Stimulated activated CD4-positive, alpha-beta T cell treated with anti-CD3 and anti-CD28 coated beads, Interleukin-12 subunit alpha, Interleukin-12 subunit beta, amount 100 ng/mL, for 4 hours (primary cell): ENCODE data around the gene NTPCR.
"Not testable (repeated sequence)": the region's sequence is repeated elsewhere in the genome, so short reads cannot be mapped to it uniquely, and the experiment has no call there.

Source experiments
- DNase-seq: peaks from one replicate; pipeline ENCODE4 v3.0.0-alpha.2; 2020

Gene NTPCR

DNA sequence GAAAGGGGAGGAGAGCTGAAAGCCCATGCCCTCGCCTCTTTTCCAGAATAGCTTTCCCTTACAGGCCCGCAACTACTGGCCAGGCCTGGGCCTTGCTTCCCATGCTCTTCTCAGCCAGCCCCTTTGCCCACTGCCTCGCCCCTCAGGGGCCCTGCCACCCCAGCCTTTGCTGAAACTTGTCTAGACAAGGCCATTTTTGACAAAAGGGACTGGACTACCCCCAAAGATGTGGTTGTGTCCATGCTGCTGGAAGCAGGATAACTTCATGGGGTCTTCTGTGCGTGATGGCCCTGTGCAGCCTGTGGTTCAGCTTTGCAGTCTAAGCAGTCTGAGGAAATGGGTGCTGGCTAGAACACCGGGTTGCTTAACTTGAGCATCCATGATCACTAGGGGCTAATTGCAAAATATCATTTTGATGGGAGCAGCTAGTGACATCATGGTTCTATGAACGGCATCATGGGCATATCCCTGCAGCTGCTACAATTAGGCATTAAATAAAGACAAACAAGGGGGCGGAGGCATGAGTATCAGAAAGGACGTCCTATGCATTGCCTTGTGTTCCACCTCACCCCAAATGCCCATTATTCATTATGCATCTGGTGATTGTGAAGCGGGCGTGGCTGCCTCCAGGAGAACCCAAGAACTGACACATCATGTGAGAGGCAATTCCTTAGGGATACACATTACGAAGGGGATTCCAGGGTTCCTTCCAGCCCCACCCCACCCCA lies 36.8 kb downstream of the NTPCR start:
- DNase-seq: no peak

DNA sequence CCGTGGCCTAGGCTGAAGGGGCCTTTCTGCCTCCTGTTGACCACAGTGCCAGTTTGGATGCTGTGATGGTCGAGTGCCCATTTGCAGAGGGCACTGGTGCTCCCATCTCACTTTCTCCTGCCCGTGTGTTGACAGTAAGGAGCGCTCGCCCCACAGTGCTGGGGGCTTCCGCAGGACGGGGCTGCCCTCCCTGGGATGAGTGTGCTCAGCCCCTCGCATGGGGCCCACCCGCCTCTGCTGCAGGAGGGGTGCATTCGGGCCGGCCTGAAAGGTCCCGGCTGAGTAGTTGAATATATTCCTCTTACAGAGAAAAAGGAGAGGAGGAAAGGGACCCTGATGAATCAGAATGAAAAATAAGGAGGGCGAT lies 37.3 kb downstream of the NTPCR start:
- DNase-seq: no peak

DNA sequence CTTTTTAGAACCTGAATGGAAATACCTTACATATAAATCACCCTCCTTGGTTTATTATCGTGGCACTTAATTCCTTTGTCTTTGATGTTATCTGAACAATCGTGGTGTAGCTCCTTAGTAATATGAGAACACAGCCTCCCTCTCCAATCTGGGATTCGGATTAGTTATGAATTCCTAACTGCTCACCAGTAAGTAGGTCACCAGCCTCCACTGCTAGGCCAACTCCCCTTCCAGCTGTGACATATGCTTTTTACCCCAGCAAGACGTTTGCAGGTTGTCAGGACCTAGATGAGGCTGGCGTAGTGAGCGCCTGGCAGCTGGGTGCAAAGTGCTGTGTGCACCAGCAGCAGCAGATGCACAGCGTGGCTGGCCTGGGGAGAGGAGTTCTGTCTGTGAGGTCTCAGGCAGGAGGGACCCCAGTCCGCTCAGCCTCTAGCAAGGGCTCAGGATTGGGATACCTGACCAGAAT lies 38.2 kb downstream of the NTPCR start:
- no peak for DNase-seq

DNA sequence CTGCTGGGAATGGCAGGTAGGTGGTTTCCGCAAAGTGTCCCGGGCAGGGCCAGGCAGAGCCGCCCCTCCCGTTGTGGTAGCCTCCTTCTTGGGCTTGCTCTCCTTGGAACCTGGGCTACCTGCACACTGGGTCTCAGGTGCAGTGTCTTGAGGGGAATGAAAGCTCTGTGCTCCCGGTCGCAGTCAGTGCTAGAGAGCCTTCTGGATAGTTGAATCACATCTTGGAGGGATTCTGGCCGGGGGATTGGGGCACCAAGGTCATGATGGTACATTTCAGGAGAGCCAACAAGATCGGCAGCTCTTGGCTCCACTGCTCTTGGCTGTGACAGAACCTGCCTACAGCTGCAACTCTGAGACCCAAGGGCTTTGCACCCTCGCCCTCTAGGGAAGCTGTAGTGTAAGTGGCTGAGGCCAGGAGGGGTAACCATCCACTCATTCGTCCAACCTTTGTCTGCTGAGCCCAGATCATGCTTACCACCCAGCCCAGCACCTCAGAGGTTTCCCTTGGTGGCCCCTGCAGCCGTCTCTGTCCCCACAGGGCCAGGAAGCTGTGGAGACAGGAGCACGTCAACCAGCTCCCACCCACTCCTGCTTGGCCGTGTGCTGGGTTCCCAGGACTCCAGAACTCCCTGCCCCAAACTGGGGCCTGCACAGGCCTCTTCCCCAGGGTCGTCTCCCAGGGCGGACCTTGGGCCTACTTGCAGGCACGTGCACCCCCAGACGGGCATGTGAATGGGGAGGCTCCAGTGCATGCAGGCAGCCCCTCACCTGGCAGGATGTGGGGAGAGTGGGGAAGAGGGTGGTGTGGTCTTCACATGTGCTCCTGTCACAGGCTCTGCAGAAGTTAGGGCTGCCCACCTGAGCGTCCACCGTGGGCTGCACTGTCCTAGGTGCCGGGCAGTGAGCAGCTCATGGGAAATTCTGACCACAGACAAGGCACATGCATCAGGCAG lies 40.0 kb downstream of the NTPCR start:
- no peak for DNase-seq

DNA sequence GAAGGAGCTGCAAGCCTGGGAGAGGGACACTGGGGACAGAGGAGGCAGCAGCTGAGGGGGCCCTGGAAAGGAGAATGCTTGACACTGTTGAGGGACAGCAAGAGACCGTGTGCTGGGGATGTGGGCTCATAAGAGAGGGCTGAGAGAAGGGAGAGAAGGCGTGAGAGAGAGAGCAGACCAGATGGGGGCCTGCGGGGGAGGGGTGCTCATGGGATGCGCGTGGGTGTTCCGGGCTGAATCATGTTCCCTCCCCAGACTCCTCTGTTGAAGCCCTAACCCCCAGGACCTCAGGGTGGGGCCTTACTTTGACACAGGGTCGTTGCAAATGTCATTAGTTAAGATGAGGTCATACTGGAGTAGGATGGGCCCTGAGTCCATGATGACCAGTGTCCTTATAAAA lies 40.8 kb downstream of the NTPCR start:
- DNase-seq: no peak

DNA sequence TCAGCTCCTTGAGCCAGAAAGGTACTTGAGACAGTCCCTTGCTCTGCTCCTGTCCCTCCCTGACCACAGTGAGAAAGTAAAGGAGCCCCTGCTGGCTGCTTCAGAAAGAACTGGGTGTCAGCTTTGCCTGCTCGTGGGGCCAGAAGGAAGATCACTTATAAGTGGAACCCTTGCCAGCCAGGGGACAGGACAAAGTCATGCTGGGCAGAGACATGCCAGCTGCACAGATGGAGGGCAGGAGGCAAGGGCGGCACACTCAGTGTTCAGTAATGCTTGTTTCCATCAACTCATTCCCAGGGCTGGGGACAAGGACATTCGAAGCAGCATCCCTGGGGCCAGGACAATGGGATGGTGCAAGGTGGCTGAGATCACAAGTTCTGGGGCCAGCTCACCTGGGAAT lies 41.8 kb downstream of the NTPCR start:
- no peak for DNase-seq

DNA sequence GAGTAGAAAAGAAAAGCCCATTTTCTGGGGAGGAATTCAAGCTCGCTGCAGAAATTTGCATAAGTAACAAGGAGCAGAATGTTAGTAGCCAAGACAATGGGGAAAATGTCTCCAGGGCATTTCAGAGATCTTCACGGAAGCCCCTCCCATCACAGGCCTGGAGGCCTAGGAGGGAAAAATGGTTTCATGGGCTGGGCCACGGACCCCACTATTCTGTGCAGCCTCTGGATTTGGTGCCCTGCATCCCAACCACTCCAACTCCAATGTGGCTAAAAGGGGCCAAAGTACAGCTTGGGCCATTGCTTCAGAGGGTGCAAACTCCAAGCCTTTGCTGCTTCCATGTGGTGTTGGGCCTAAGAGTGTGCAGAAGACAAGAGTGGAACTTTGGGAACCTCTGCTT lies 43.1 kb downstream of the NTPCR start:
- no peak for DNase-seq

DNA sequence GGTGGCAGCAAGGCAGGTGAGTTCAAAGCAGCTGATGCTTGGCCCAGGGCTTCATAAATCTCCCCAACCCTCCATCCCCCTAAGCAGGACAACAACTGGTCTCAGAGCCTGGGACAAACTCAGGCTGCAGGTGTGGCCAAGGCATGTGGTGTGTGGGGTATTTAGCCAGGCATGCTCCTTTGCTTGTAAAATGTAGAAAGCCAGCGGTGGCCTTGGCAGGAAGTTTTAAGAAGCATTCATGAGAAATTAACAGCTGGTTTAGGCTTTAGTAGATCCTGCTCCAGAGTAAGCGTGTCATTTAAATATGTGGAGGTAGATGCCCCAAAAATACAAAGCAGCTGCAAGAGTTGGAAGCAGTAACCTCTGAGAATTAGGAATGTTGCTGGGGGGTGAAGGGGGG lies 44.8 kb downstream of the NTPCR start:
- DNase-seq: no peak

DNA sequence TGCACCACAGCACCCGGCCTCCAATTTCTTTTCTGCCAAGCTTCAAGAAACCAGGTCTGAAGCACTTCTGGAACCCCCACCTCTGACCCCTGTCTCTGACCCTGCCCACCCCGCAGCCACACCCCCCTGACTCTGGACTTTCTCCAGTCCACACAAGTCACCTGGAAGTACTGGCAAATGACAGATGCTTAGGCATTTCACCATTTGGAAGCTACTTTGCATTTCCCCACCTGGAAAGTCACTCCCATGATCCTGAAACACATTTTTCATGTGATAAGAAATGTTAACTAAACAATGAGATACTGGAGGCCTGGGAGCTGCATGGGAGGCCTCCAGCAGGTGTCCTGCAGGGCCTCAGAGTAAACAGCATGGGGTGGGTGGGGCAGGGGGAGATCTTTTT lies 45.7 kb downstream of the NTPCR start:
- no peak for DNase-seq

DNA sequence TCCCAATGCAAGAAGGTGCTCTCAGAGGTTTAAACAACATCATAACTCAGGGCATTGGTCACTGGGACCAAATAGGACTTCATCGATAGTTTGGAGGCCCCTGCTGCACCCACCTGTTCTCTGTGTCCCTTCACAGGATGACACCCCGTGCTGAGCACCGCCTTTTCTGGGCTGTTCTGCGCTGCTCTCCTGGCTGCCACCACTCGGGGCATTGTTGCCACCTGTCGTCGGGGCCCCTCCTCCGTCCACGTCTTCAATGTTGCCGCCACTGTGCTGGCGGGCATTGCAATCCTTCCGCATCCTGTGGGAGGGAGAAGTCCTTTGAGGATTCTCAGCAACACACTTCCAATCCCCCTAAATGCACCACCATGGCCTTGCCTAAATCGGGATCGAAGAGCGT lies 47.7 kb downstream of the NTPCR start:
- no peak for DNase-seq

DNA sequence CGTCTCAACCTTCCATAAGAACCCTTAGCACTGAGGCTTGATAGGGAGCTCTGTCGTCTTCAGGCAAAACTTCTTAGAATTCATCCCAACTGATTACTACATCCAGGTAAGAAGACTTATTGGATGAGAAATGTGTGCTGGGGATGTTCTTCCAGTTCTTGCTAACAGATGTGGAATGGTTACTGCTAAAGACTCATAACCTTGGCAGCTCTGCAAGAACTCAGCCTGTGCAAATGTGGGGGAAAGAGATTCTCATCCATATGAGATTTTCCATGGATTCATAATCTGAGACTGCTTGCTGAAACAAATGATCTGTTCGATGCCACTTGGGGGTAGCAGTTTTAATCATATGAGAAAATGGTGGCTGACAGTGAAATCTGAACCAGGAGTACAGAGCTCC lies 48.2 kb downstream of the NTPCR start:
- DNase-seq: no peak

DNA sequence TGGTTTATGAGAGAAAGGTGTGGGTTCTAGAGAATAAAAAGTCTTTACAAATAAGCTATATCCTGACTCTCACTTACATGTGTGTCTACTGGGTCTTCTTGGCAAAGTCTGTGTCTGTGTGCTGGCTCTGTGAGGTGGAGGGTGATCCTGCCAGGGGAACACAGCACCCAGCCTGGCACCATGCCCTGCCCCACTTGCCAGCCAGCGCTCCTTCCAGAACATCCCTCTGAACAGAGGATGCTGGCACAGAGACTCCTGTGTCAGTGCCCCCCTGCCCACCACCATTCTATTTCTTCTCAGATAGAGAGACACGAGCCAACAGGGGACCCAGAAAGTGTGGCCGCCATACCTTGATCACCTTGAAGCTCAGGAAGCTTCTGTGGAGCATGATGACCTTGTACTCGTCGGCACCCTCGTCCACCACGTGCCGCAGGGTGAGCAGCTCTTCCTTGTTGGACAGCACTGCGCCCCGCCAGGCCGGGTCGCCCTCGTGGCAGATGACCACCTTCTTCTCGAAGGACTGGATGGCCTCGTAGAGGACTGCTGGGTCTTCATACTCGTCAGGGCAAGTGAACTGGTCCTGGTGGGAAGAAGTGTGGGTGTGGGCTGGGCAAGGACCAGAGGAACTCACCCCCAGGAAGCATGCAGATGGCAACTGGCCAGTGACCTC lies 49.7 kb downstream of the NTPCR start:
- no peak for DNase-seq

DNA sequence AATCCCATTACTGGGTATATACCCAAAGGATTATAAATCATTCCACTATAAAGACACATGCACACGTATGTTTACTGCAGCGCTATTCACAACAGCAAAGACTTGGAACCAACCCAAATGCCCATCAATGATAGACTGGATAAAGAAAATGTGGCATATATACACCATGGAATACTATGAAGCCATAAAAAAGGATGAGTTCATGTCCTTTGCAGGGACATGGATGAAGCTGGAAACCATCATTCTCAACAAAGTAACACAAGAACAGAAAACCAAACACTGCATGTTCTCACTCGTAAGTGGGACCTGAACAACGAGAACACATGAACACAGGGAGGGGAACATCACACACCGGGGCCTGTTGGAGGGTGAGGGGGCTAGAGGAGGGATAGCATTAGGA lies 53.2 kb downstream of the NTPCR start:
- not testable (repeated sequence) for DNase-seq

DNA sequence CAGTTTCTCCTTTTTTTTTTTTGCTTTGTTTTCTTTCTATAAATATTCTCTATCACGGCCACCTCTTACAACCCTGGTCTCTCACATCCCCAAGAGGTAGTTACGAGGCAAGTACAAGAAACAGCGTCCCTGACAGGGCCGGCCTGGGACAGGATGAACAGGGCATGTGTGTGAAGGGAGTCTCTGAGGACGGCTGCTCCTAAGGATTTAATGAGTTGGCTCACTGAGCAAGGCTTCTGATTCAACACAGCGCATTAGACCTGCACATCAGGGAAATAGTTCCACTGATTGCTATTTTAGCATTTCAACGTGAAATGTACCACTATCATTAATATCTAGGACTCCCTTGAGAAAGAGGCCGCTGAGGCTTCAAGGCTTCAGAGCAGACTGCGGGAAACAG lies 54.0 kb downstream of the NTPCR start:
- no peak for DNase-seq

DNA sequence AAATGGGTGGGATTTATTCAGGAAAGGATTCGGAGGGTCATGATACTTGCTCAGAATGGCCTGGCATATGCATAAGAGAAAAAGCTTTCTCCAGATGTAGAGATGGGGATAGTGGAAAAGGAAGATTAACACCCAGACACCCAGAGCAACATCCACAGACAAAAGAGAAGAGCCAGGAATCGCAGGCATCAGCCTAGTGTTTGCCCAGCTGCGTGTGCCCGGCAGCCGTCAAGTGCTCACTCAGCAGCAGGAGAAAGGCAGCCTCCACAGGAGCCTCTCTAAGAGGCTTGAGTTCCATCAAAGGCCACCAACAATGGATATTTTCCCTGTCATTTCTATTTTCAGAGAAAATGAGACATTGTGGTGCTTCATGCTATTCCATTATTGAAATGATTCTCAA lies 54.7 kb downstream of the NTPCR start:
- no peak for DNase-seq

DNA sequence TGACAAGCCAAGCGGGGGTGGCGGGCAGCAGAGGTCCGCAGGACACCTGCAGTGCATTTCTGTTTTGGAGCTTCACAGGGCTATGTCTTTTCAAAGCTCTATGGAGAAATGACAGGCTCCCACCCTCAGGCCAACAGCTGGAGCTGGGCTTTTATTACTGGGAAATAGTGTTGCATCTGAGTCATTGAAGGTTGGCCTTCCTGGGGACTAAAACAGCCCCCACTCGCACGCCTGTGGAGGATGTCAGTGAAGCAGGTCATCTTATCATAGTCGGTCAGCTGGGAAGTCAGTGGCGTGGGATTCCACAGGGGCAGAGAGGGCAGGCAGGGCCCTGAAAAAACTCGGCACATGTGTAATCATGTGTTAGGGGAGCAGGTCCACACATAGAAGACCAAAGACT lies 55.3 kb downstream of the NTPCR start:
- no peak for DNase-seq

DNA sequence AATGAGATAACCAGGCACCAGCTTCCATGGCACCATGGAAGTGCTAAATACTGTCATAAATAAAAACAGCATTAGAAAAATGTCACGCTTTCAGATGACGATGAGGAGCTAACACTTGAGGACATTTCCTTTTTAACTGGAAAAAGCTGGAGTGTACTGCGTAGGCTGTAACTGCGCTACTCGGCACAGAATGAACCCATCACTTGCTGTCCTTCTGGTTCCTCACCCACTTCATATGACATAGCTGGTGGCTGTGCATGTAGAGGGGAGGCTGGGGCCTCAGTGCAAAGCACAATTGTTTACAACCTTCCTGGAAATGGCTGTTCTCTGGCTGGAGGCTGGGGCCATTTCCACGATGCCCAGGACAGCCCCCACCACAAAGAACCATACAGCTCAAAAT lies 55.7 kb downstream of the NTPCR start:
- no peak for DNase-seq

DNA sequence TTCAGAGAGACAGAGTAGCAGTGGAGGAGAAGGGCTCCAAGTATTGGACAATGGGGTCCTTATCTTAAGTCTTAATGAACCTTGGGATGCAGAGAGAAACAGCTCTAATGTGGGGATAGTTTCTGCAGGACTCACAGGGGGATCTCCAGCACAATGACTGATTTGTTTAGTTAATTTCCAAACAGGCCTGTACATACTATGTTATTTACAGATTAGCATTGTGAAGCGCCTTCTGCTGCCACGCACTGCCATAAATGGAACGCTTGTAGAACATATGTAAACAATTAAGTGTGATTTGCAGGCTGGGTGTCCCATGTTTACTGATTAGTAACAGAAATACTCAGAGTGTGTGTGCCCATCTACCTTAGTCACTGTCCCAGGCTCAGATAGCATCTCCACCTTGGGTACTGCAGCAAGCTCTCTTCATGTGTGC lies 56.1 kb downstream of the NTPCR start:
- DNase-seq: no peak

DNA sequence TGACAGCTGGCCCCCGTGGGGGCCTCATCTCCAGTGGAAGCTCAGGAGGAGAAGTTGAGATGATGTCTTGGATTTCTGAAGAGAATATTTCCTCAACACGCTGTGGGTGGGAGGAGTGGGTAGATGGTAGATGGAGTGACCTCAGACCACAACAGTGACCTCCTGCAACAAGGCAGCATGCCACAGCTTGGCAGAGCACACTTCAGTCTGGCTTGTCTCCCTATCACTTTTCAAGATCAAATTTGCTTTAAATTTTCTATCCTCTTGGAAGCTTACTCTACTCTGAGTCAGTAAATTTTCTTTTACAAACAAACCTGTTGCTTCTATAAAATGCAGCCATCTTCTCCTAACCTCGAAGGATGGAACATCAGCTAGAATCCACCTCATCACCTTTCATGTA lies 59.7 kb downstream of the NTPCR start:
- no peak for DNase-seq

DNA sequence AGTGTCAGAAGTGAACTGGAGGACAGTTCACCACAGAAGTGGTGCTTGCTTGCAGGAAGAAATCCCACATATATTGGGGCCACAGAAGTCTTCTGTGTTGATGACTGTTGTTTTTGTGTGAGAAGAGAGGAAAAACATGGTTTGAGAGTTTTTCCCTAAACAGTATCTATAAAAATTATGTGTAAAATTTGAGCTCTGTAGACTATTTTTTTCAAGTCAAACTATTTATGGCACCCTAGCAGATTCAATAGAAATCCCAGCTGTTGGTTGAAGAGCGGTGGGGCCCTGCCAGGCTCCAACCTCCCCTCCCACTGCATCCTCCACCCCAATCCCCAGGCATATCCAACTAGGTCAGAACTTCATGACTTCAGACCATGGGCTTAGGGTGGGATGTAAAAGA lies 61.6 kb downstream of the NTPCR start:
- no peak for DNase-seq

DNA sequence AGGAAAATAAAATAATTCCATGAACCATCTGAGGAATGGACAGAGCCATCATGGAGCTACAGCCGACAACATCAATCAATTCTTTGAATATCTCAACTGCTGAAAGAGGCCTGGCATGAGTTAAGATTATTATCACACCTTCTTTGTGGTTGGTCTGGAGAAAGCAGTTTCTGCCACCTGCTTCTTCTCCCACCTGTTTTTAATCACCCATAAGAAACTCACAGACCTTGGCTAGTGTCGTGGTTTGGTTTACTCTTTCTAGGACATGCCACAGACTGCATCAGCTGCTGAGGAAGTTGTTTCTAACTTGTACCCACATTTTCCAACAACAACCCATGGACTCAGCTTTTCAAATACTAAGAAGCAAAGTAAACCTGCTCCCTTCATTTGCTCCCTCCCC lies 65.6 kb downstream of the NTPCR start:
- no peak for DNase-seq

DNA sequence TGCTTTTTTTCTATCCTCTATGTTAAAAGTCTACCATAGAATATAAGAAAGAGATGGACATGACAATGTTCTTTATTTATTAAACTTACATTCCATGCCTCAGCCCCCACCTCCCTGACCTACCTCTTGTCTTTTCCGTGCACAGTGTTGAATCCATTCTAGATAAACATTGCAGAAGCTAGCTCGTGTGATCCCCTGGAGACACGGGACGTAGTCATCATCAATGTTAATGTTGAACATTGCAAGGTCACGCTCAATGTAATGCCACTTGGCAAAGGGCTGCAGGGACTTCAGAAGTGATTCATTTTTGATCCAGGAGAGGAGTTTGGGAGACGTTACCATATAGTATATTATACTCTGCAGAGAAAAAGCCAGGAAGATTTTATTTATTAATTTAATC lies 66.4 kb downstream of the NTPCR start:
- DNase-seq: no peak

DNA sequence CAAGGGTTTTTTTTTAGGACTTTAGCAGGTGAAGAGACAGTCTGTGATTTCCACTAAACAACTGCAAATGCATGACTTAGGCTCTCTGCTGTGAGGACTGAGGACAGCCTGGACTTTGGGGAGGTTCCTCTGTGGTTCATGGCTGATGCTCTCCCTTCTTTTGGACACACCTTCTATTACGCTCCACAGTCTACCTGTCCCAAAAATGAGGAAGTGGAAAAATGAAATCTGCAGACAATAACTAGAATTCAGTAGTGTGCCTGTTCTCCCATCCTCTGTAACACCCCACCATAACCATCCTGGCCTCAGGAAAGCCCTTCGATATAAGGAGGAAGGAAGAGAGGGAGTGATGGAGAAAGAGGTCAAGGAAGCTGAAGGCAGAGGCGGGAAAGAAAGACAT lies 68.7 kb downstream of the NTPCR start:
- no peak for DNase-seq
